Measurements from ENCODE around the gene CENPQ.

GRCh38 chr6:49519660-49520059 is 56.5 kb downstream of the CENPQ start:
- TF ChIP-seq TAF1 (IDR thresholded peaks at IDR 0.05; ENCODE audit: borderline replicate concordance, low read depth, low read length) (no peak), POLR2A (IDR thresholded peaks at IDR 0.05; ENCODE audit: low read depth, low read length) (no peak)

Measured in GM12892 (cell line).